ENCODE data around the gene KRT86.

Gene KRT86

DNA sequence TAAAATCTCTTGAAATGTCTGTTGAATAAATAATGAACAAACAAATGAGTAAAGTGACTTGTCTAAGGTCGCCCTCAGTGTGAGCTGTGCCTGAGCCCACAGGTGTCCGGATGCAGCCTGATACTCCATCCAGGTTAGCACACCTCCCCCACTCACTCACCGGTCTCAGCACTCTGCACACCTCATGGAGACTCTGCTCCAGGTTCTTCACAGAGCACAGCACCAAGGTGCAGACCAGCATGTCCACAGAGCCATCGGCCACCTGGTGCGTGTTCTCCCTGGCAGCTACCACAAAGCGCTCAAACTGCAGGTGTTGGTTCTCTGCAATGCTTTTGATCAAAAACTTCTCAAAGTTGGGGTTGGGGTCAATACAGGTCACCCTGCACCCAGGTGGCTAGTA is 45.5 kb upstream of the KRT86 start:
- Histone ChIP-seq H3K4me1 (peaks cover 0 to 57% (median 34%) of the 10 kb centered on the region in 4 donors), H3K9me3 (no peaks in the 10 kb centered on the region), H3K27ac (no peak overlapping the region), H3K27me3 (peaks cover 0 to 21% of the 10 kb centered on the region in 2 donors), H3K4me3 (no peak overlapping the region), H3K36me3 (no peaks in the 10 kb centered on the region)
- peak in 1 of 2 donors; percentile 46 for DNase-seq
- TF ChIP-seq, protein P1, sequence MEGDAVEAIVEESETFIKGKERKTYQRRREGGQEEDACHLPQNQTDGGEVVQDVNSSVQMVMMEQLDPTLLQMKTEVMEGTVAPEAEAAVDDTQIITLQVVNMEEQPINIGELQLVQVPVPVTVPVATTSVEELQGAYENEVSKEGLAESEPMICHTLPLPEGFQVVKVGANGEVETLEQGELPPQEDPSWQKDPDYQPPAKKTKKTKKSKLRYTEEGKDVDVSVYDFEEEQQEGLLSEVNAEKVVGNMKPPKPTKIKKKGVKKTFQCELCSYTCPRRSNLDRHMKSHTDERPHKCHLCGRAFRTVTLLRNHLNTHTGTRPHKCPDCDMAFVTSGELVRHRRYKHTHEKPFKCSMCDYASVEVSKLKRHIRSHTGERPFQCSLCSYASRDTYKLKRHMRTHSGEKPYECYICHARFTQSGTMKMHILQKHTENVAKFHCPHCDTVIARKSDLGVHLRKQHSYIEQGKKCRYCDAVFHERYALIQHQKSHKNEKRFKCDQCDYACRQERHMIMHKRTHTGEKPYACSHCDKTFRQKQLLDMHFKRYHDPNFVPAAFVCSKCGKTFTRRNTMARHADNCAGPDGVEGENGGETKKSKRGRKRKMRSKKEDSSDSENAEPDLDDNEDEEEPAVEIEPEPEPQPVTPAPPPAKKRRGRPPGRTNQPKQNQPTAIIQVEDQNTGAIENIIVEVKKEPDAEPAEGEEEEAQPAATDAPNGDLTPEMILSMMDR (IDR thresholded peaks at IDR 0.05), result no peak
- intact Hi-C loops (cut with DNase I; ENCODE audit: low total_unique reads), result no loop called here

DNA sequence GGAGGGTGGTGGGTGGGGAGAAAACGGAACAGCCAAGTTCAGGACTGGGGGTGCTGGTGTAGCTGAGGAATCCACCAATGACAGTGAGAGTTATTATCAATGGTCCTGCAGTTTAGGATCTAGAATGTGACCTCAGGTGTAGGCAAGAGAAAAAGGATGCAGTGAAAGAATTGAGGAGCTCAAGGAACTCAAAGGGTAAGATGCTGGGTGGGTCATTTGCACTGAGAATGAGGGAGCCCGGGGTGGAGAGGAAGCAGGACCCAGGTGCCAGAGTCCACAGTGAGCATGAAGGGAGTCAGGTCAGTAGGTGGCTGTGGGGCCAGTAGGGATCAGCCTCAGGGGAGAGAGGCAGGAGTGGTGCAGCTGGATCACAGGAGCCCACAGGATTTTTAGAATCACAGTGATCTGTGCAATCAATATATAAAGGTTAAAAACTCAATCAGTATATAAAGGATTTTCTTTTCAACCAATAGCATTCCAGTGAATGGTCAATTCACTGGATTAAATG is 44.6 kb upstream of the KRT86 start:
- Histone ChIP-seq H3K9me3 (no peaks in the 10 kb centered on the region), H3K4me1 (peaks cover 0 to 58% (median 34%) of the 10 kb centered on the region in 4 donors), H3K36me3 (no peaks in the 10 kb centered on the region), H3K4me3 (no peak overlapping the region), H3K27me3 (peaks cover 0 to 23% of the 10 kb centered on the region in 2 donors), H3K27ac (peak overlapping the region in 1 of 2 donors; percentile 60)
- intact Hi-C loops (cut with DNase I; ENCODE audit: low total_unique reads), result no loop called here
- TF ChIP-seq, protein P1 (IDR thresholded peaks at IDR 0.05), result no peak
- DNase-seq, result peak in 1 of 2 donors; percentile 53

DNA sequence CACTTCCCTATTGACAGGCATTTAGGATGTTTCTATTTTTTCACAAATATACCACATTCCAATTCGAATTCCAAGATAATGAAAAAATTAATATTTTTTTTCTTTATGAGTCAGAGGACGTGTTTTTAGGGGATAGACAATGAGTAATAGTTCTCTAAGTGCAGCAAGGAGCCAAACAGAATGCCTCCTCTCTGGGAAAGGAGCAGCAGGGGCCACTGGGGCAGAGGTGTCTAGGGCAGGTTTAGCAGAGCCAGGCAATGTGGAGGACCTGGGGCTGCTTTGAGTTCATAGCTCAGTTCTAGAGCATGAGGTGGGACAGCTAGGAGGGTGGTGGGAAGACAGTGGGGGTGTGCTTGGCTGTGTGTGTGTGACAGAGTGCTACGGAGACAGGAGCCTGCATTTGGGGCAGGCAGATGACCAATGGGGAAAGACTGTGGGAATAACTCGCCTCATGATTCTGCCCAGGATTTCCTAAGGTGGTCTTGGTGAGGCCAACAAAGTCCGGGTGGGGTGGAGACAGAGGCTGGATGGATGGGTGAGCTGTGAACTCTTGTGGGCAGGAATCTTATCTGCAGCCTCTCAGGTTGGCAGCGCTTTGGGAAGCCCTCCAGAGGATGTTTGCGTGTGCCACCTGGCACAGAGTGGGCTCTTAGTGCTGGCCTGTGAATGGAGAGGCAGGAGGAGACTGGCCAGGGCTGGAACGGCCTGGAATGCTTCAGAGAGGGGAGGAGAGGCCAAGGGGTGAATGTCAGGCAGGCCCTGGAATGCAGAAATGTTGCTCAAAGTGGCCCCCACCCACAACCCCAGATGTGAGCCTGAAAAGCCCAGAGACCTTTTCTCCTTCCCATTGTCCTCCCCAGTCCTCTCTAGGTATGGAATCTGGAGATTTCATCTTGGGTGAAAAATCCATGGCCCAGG is 43.8 kb upstream of the KRT86 start:
- no peak overlapping the region for H3K4me3 ChIP-seq
- TF ChIP-seq, protein P1 (IDR thresholded peaks at IDR 0.05), result no peak
- peak in 1 of 2 donors; percentile 75 for DNase-seq
- no peaks in the 10 kb centered on the region for H3K9me3 ChIP-seq
- peak overlapping the region; percentile 29 to 60 for H3K27ac ChIP-seq
- intact Hi-C loops (cut with DNase I; ENCODE audit: low total_unique reads), result no loop called here
- H3K27me3 ChIP-seq, result peaks cover 0 to 23% of the 10 kb centered on the region in 2 donors
- H3K4me1 ChIP-seq, result peaks cover 0 to 60% (median 34%) of the 10 kb centered on the region in 4 donors
- peaks cover 0 to 6% (median 0%) of the 10 kb centered on the region in 3 donors for H3K36me3 ChIP-seq

DNA sequence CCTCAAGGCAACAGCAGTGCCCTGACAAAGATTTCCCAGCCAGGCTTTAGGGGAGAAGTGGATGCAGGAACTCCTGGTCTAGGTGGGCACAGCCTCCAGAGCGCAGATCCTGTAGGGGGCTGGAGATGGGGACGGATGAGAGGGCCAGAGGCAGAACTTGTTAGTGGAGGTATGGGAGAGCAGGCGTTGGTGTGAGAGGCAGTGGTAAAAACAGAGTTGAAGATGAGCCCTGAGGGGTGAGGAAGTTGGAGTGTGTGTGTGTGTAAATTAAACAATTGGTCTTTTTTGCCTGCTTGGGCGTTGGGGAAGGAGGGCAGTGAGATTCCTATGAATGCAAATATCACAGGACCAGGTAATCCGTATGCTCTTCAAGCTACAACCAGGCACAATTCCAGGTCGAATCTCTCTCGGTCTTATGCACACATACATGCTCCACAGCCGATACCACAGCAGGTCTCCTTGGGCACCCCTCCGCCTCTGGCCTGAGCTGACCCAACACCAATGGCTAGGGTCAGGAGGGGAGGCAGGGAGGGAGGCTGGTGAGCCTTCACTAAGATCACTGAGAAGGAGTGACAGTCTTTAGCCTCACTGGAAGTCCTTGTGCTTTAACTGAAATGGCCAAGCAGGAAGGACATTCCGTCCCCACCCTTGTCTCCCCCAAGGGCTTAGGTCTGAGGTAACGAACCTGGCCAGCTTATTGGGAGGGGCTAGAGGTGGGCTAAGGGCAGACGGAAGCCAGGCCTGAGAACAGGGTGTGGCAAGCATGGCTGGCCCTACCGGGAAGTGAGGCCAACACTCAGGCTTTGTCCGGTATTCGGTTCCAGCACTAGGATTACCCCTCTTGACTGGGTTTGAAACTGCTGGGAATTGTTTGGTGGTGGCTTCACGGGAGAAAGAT is 42.9 kb upstream of the KRT86 start:
- TF ChIP-seq, protein P1 (IDR thresholded peaks at IDR 0.05), result no peak
- Histone ChIP-seq H3K9me3 (no peaks in the 10 kb centered on the region), H3K36me3 (peaks cover 0 to 8% (median 0%) of the 10 kb centered on the region in 3 donors), H3K4me3 (no peak overlapping the region), H3K4me1 (peaks cover 0 to 53% (median 34%) of the 10 kb centered on the region in 4 donors), H3K27ac (peak overlapping the region in 1 of 2 donors; percentile 60), H3K27me3 (peaks cover 0 to 23% of the 10 kb centered on the region in 2 donors)
- DNase-seq, result peak in 1 of 2 donors; percentile 63
- intact Hi-C loops (cut with DNase I; ENCODE audit: low total_unique reads), result no loop called here

DNA sequence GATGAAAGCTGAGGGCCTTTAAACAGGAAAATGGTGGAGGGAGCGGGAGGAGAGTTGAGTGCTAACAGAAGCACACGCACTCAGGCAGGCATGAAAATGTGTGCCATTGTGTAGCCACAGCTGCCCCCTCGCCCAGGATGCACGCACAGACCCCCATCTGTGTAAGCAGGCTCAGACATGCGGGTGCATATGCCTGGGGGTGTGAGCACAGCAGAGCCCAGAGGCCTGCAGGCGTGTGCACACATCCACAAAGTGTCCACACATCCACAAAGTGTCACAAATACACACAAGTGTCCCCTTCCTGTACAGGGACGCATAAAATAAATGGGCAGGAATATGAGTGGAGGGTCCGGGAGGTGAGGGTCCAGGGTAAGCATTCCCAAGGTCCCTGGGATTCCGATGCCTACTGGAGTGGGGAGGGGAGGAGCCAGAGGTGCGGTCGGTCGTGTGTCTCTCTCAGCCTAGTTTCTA is 42.2 kb upstream of the KRT86 start:
- no peak overlapping the region for H3K4me3 ChIP-seq
- H3K27me3 ChIP-seq, result peaks cover 0 to 23% of the 10 kb centered on the region in 2 donors
- H3K27ac ChIP-seq, result no peak overlapping the region
- H3K36me3 ChIP-seq, result peaks cover 0 to 13% (median 0%) of the 10 kb centered on the region in 3 donors
- TF ChIP-seq, protein P1 (IDR thresholded peaks at IDR 0.05), result no peak
- H3K9me3 ChIP-seq, result no peaks in the 10 kb centered on the region
- DNase-seq, result peak in 1 of 2 donors; percentile 51
- H3K4me1 ChIP-seq, result peaks cover 0 to 52% (median 34%) of the 10 kb centered on the region in 4 donors
- intact Hi-C loops (cut with DNase I; ENCODE audit: low total_unique reads), result no loop called here
